ENCODE measurements around the gene GYPC.
A peak's percentile ranks its signal among the peaks of the same experiment; 100 is the strongest.

The GYPC gene, protein sequence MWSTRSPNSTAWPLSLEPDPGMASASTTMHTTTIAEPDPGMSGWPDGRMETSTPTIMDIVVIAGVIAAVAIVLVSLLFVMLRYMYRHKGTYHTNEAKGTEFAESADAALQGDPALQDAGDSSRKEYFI

GRCh38 chr2:126655500-126656430, at the start of gene GYPC:
Gene GYPC (plus strand): TSS chr2:126656158. CDS start chr2:126656264, 106 bp downstream.
- DNase-seq (ENCODE audit: low spot score): no peak
- peaks cover 8% of the 10 kb centered on the region for H3K27me3 ChIP-seq (ENCODE audit: insufficient read depth, poor library complexity, severe bottlenecking)

GRCh38 chr2:126614524-126615227, 41.3 kb upstream of the GYPC start:
- Histone ChIP-seq H3K4me3 (ENCODE audit: severe bottlenecking) (no peak overlapping the region), H3K27ac (ENCODE audit: poor library complexity, severe bottlenecking) (no peak overlapping the region), H3K27me3 (ENCODE audit: insufficient read depth, poor library complexity, severe bottlenecking) (no peaks in the 10 kb centered on the region), H3K4me1 (ENCODE audit: insufficient read depth, poor library complexity, severe bottlenecking) (no peaks in the 10 kb centered on the region), H3K9me3 (ENCODE audit: severe bottlenecking) (no peaks in the 10 kb centered on the region), H3K36me3 (ENCODE audit: low read depth) (no peaks in the 10 kb centered on the region)
- no peak for DNase-seq (ENCODE audit: low spot score)
- no peak for ATAC-seq (ENCODE audit: low read depth)
- no peak for TF ChIP-seq CTCF (IDR thresholded peaks at IDR 0.05; ENCODE audit: poor library complexity, severe bottlenecking)

More at GRCh38 chr2:126655500-126656430, at the start of gene GYPC:
- H3K27ac ChIP-seq (ENCODE audit: poor library complexity, severe bottlenecking): no peak within 1 kb of the TSS
- no peaks in the 10 kb centered on the region for H3K4me1 ChIP-seq (ENCODE audit: insufficient read depth, poor library complexity, severe bottlenecking)
- no peaks in the 10 kb centered on the region for H3K9me3 ChIP-seq (ENCODE audit: severe bottlenecking)
- H3K4me3 ChIP-seq (ENCODE audit: severe bottlenecking): no peak within 1 kb of the TSS
- TF ChIP-seq CTCF (IDR thresholded peaks at IDR 0.05; ENCODE audit: poor library complexity, severe bottlenecking): no peak
- H3K36me3 ChIP-seq (ENCODE audit: low read depth): no peaks in the 10 kb centered on the region
- ATAC-seq (ENCODE audit: low read depth): peak; percentile 26; the same call in 2 of the 3 replicates

DNA sequence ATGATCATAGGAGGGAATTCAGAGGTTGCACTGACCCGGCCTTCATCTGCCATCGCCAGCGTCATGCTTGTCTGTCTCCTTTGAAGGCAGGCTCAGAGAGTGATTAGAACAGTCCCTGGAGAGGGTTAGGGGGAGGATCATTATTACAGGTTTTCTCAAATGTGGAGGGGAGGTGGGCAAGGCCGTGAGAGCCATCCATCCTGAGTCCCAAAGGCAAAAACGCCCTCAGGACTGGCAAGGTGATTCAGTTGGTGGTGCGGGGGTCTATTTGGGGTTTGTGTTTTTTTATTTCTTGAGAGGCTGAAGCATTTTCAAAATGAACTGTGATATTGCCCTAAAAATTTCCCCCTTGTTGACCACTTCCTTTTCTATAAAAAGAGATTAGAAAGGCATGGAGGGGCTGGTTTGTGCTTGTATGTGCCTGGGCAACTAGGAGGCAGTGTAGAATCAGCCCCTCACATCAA, 39.3 kb upstream of the GYPC start:
- no peak for ATAC-seq (ENCODE audit: low read depth)

GRCh38 chr2:126620302-126620701, 35.7 kb upstream of the GYPC start:
- H3K27me3 ChIP-seq (ENCODE audit: insufficient read depth, poor library complexity, severe bottlenecking): no peaks in the 10 kb centered on the region
- no peaks in the 10 kb centered on the region for H3K4me1 ChIP-seq (ENCODE audit: insufficient read depth, poor library complexity, severe bottlenecking)
- no peak for TF ChIP-seq CTCF (IDR thresholded peaks at IDR 0.05; ENCODE audit: poor library complexity, severe bottlenecking)
- ATAC-seq (ENCODE audit: low read depth) (no peak), DNase-seq (ENCODE audit: low spot score) (no peak)
- H3K36me3 ChIP-seq (ENCODE audit: low read depth): no peaks in the 10 kb centered on the region
- no peak overlapping the region for H3K27ac ChIP-seq (ENCODE audit: poor library complexity, severe bottlenecking)
- no peak overlapping the region for H3K4me3 ChIP-seq (ENCODE audit: severe bottlenecking)
- H3K9me3 ChIP-seq (ENCODE audit: severe bottlenecking): no peaks in the 10 kb centered on the region

More for the DNA sequence above, 39.3 kb upstream of the GYPC start:
- no peak for TF ChIP-seq CTCF (IDR thresholded peaks at IDR 0.05; ENCODE audit: poor library complexity, severe bottlenecking)
- DNase-seq (ENCODE audit: low spot score): no peak
- H3K9me3 ChIP-seq (ENCODE audit: severe bottlenecking): no peaks in the 10 kb centered on the region
- H3K36me3 ChIP-seq (ENCODE audit: low read depth): no peaks in the 10 kb centered on the region
- H3K4me3 ChIP-seq (ENCODE audit: severe bottlenecking): no peak overlapping the region
- no peaks in the 10 kb centered on the region for H3K27me3 ChIP-seq (ENCODE audit: insufficient read depth, poor library complexity, severe bottlenecking)
- H3K4me1 ChIP-seq (ENCODE audit: insufficient read depth, poor library complexity, severe bottlenecking): no peaks in the 10 kb centered on the region
- no peak overlapping the region for H3K27ac ChIP-seq (ENCODE audit: poor library complexity, severe bottlenecking)

Data from RWPE2 (cell line).